Hepatocyte (in vitro differentiated cells): ENCODE data around the gene PPOX.

Source experiments
- EZH2 ChIP-seq: fragments of 200-600 bp; sonication (generic); IDR thresholded peaks from 2 replicates; pipeline ENCODE4 v1.6.1; 2016; ENCODE audit warnings: antibody characterized with exemption, mild to moderate bottlenecking, borderline replicate concordance
- TF ChIP-seq, protein P1 (sequence below): fragments of 200-600 bp; sonication (generic); IDR thresholded peaks from 2 replicates; pipeline ENCODE4 v1.5.1; 2016; ENCODE audit warnings: antibody characterized with exemption, mild to moderate bottlenecking; ENCODE audit not compliant: poor library complexity

DNA sequence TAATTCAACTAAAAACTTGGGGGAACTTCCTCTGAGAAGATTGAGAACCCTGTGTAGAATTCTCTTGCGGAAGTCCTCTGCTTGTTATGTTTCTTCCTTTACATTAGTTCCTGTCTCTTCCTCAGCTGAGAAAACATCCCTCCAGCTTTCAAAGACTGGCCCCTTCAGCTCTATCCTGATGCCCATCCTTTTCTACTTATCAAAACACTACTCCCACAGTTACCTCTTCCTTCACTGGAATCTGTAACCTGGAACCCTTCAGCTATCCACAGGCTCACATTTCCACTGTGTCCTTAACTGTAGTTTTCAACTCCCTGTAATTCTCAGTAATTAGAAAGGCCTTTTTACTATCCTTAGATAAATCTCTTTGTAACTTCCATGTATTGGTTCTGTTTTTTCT is 27.8 kb upstream of the PPOX start:
- TF ChIP-seq, protein P1, sequence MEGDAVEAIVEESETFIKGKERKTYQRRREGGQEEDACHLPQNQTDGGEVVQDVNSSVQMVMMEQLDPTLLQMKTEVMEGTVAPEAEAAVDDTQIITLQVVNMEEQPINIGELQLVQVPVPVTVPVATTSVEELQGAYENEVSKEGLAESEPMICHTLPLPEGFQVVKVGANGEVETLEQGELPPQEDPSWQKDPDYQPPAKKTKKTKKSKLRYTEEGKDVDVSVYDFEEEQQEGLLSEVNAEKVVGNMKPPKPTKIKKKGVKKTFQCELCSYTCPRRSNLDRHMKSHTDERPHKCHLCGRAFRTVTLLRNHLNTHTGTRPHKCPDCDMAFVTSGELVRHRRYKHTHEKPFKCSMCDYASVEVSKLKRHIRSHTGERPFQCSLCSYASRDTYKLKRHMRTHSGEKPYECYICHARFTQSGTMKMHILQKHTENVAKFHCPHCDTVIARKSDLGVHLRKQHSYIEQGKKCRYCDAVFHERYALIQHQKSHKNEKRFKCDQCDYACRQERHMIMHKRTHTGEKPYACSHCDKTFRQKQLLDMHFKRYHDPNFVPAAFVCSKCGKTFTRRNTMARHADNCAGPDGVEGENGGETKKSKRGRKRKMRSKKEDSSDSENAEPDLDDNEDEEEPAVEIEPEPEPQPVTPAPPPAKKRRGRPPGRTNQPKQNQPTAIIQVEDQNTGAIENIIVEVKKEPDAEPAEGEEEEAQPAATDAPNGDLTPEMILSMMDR: no peak
- no peak for TF ChIP-seq EZH2
